Measurements from ENCODE around the gene IFITM1. TPM values are rescaled to one million over a fixed set of nuclear protein-coding genes. Genes with fewer than 3 reads are reported as not detected.

Gene IFITM1
- total RNA-seq, 1 experiment from 2014 or later, result 2.0 TPM

GRCh38 chr11:279040-279965 lies 34.5 kb upstream of the IFITM1 start:
- POLR2A ChIA-PET (ENCODE audit: unreplicated experiment), result no interaction called here

GRCh38 chr11:279966-280705 lies 33.7 kb upstream of the IFITM1 start:
- ChIA-PET CTCF (no interaction called here), POLR2A (ENCODE audit: unreplicated experiment) (no interaction called here)
- no peaks in the 10 kb centered on the region for H3K79me2 ChIP-seq (ENCODE audit: low read length)
- ATAC-seq, result no peak
- H3K4me3 ChIP-seq (ENCODE audit: low read length), result no peak overlapping the region
- H3F3A ChIP-seq (ENCODE audit: low read length, unreplicated experiment), result no peaks in the 10 kb centered on the region
- intact Hi-C loops (cut with micrococcal nuclease), result no loop called here
- no peak overlapping the region for H3K27ac ChIP-seq (ENCODE audit: low read length)
- BruUV-seq (replicated peaks), result no TSS peak
- DNase-seq, result no peak
- H3K36me3 ChIP-seq (ENCODE audit: low read depth, low read length), result no peaks in the 10 kb centered on the region
- H3K4me2 ChIP-seq (ENCODE audit: low read length), result no peak overlapping the region
- H2AFZ ChIP-seq (ENCODE audit: low read length), result no peak overlapping the region
- TF ChIP-seq EZH2phosphoT487 (IDR thresholded peaks at IDR 0.05; ENCODE audit: borderline replicate concordance, low read length), result no peak
- TF ChIP-seq EZH2 (IDR thresholded peaks at IDR 0.05; ENCODE audit: low read length, unreplicated experiment), result no peak
- no peak for TF ChIP-seq CTCF (conservative IDR thresholded peaks at IDR 0.05; ENCODE audit: low read depth, low read length)
- H3K4me1 ChIP-seq (ENCODE audit: insufficient read depth, low read length), result no peaks in the 10 kb centered on the region
- H3K9ac ChIP-seq (ENCODE audit: low read length), result no peak overlapping the region
- H3K27me3 ChIP-seq (ENCODE audit: low read length), result peaks cover 22% of the 10 kb centered on the region
- H3K9me2 ChIP-seq (replicated peaks; ENCODE audit: low read length), result no peaks in the 10 kb centered on the region
- no peaks in the 10 kb centered on the region for H3K9me3 ChIP-seq (ENCODE audit: low read length)
- no peaks in the 10 kb centered on the region for H4K20me1 ChIP-seq (ENCODE audit: low read length)

More at GRCh38 chr11:279040-279965, 34.5 kb upstream of the IFITM1 start:
- Histone ChIP-seq H3K27me3 (ENCODE audit: low read length) (peaks cover 22% of the 10 kb centered on the region), H3K27ac (ENCODE audit: low read length) (no peak overlapping the region), H3K79me2 (ENCODE audit: low read length) (no peaks in the 10 kb centered on the region), H3K4me3 (ENCODE audit: low read length) (no peak overlapping the region), H4K20me1 (ENCODE audit: low read length) (no peaks in the 10 kb centered on the region), H3K4me1 (ENCODE audit: insufficient read depth, low read length) (no peaks in the 10 kb centered on the region), H3K9me3 (ENCODE audit: low read length) (no peaks in the 10 kb centered on the region), H3K9me2 (replicated peaks; ENCODE audit: low read length) (no peaks in the 10 kb centered on the region), H3F3A (ENCODE audit: low read length, unreplicated experiment) (no peaks in the 10 kb centered on the region), H3K36me3 (ENCODE audit: low read depth, low read length) (no peaks in the 10 kb centered on the region), H3K9ac (ENCODE audit: low read length) (no peak overlapping the region), H2AFZ (ENCODE audit: low read length) (no peak overlapping the region), H3K4me2 (ENCODE audit: low read length) (no peak overlapping the region)
- no peak for DNase-seq
- intact Hi-C loops (cut with micrococcal nuclease), result no loop called here
- TF ChIP-seq EZH2phosphoT487 (IDR thresholded peaks at IDR 0.05; ENCODE audit: borderline replicate concordance, low read length) (no peak), EZH2 (IDR thresholded peaks at IDR 0.05; ENCODE audit: low read length, unreplicated experiment) (no peak), CTCF (conservative IDR thresholded peaks at IDR 0.05; ENCODE audit: low read depth, low read length) (no peak)
- no peak for ATAC-seq
- CTCF ChIA-PET, result no interaction called here
- no TSS peak for BruUV-seq (replicated peaks)
